ENCODE measurements around the gene GPRIN1.

DNA sequence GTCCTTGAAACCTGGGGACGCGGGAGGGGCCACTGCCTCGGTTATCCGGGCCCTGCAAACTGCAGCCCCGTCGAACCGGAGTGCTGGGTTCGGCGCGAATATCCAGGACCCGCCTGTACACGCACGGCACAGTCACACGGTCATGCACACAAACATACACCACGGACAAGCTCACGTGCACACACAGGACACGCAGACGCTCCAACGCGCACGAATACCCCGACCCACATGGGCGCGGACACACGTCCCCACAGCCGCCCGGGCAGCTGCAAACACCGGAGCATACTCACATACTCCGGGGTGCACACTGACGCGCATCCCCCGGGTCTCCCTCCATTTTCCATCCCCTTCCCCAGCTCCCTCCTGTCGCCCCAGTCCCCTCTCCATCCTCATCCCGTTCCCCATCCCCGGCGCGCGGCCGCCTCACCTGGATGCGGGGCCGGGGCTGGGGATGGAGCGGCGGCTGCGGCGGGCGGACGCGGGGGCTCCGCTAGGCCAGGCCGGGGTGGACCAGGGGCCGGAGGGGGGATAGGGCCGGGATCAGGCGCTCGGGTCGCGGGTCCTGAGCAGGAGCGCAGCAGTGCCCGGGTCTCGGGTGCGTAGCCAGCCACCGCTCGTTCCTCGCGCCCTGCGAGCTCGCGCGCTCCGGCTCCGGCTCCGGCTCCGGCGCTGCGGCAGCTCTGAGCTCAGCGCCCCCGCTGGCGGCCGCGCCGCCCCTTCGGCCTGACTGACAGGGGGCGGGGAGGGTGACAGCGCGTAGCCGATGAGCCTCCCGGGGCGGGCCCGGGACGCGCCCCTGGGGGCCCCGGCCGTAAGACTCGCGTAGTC, 20.1 kb upstream of the GPRIN1 start, which contains the start of the genes EIF4E1B and SNCB:
- no peak for TF ChIP-seq GABPA (IDR thresholded peaks at IDR 0.05; ENCODE audit: low read depth)
- no peak for TF ChIP-seq REST (IDR thresholded peaks at IDR 0.05; ENCODE audit: low read depth, low read length)
- no peak for TF ChIP-seq TEAD4 (IDR thresholded peaks at IDR 0.05; ENCODE audit: borderline replicate concordance, insufficient read depth)
- peak; percentile 15 for TF ChIP-seq CTCF (IDR thresholded peaks at IDR 0.05)
